IMR-90 (cell line): Measurements from ENCODE around the gene MDM2. TPM values are rescaled to one million over a fixed set of nuclear protein-coding genes. Genes with fewer than 3 reads are reported as not detected.

ENCODE experiments used
- ATAC-seq: fragments of 200-7000 bp; cut with Tn5 transposase; 2 replicates; pipeline ENCODE4 v1.9.1; 2020; ENCODE audit warnings: low read depth, mild to moderate bottlenecking, moderate library complexity
- BruUV-seq: library from RNA; stranded (reverse); fragments of 400-500 nt; replicated peaks from 2 replicates; lab custom pipeline; 2021; lab: Mats Ljungman, UMichigan
- CTCF ChIA-PET: fragments of 300-600 bp; formaldehyde crosslinking; extraction: SDS; loops from one replicate; lab custom pipeline; 2021; ENCODE audit warnings: antibody characterized with exemption; lab: Yijun Ruan, JAX
- POLR2A ChIA-PET: fragments of 300-600 bp; sonication (Branson Sonifier 250); formaldehyde crosslinking; loops from one replicate; lab custom pipeline; 2022; ENCODE audit warnings: antibody characterized with exemption; ENCODE audit not compliant: unreplicated experiment; lab: Charles Lee
- DNase-seq: peaks from one replicate; pipeline ENCODE4 v3.0.0; 2013
- H2AFZ ChIP-seq: replicated peaks from 2 replicates; pipeline ENCODE3; 2013; ENCODE audit warnings: low read length, mild to moderate bottlenecking; ENCODE audit not compliant: poor library complexity
- H2AK5ac ChIP-seq: 2 replicates; pipeline ENCODE4 v1.6.1; 2013; ENCODE audit warnings: low read depth, low read length, inconsistent platforms
- H2AK9ac ChIP-seq: replicated peaks from 2 replicates; pipeline ENCODE3; 2013; ENCODE audit warnings: mild to moderate bottlenecking, low read depth, low read length, moderate library complexity; ENCODE audit not compliant: poor library complexity
- H2BK120ac ChIP-seq: 2 replicates; pipeline ENCODE4 v1.6.1; 2013; ENCODE audit warnings: low read depth, low read length, inconsistent platforms
- H2BK15ac ChIP-seq: 3 replicates; pipeline ENCODE4 v1.6.1; 2013; ENCODE audit warnings: low read depth, low read length, inconsistent platforms
- H2BK20ac ChIP-seq: 2 replicates; pipeline ENCODE4 v1.6.1; 2013; ENCODE audit warnings: low read depth, mild to moderate bottlenecking, inconsistent platforms, low read length, moderate library complexity
- H2BK5ac ChIP-seq: 2 replicates; pipeline ENCODE4 v1.6.1; 2013; ENCODE audit warnings: mild to moderate bottlenecking, low read depth, low read length, inconsistent platforms; ENCODE audit not compliant: poor library complexity, severe bottlenecking
- H3K14ac ChIP-seq: replicated peaks from 2 replicates; pipeline ENCODE4 v1.6.1; 2013; ENCODE audit warnings: low read depth, low read length, inconsistent platforms
- H3K18ac ChIP-seq: 2 replicates; pipeline ENCODE4 v1.6.1; 2013; ENCODE audit warnings: low read depth, low read length, control low read depth
- H3K23ac ChIP-seq: 2 replicates; pipeline ENCODE4 v1.6.1; 2013; ENCODE audit warnings: low read depth, low read length, inconsistent platforms
- H3K27ac ChIP-seq: 2 replicates; pipeline ENCODE4 v1.5.1; 2013; ENCODE audit warnings: mild to moderate bottlenecking, control low read depth, low read length; ENCODE audit not compliant: insufficient read depth
- H3K27me3 ChIP-seq: 2 replicates; pipeline ENCODE4 v1.6.1; 2013; ENCODE audit warnings: low read length; ENCODE audit not compliant: control insufficient read depth, insufficient read depth
- H3K36me3 ChIP-seq: 2 replicates; pipeline ENCODE4 v1.6.1; 2013; ENCODE audit warnings: low read length, mixed read lengths; ENCODE audit not compliant: control insufficient read depth, insufficient read depth
- H3K4ac ChIP-seq: 2 replicates; pipeline ENCODE4 v1.6.1; 2013; ENCODE audit warnings: low read depth, low read length, inconsistent platforms
- H3K4me1 ChIP-seq: 2 replicates; pipeline ENCODE4 v1.6.1; 2013; ENCODE audit warnings: low read length, mixed read lengths; ENCODE audit not compliant: control insufficient read depth, insufficient read depth
- H3K4me2 ChIP-seq: 2 replicates; pipeline ENCODE4 v1.6.1; 2013; ENCODE audit warnings: low read depth, mild to moderate bottlenecking, control low read depth, low read length, moderate library complexity
- H3K4me3 ChIP-seq: 2 replicates; pipeline ENCODE4 v1.5.1; 2013; ENCODE audit warnings: low read depth, mild to moderate bottlenecking, control low read depth, low read length, moderate library complexity; ENCODE audit not compliant: insufficient read depth
- H3K56ac ChIP-seq: 2 replicates; pipeline ENCODE4 v1.6.1; 2013; ENCODE audit warnings: low read length, inconsistent platforms; ENCODE audit not compliant: insufficient read depth; ENCODE audit errors: extremely low read depth
- H3K79me1 ChIP-seq, 2 experiments: 2 replicates each; pipeline ENCODE4 v1.6.1; 2013; ENCODE audit warnings: low read length in 2 of 2, inconsistent platforms in 1 of 2, low read depth in 1 of 2
- H3K9ac ChIP-seq: 2 replicates; pipeline ENCODE4 v1.6.1; 2013; ENCODE audit warnings: low read depth, low read length, control low read depth
- H3K9me1 ChIP-seq: 2 replicates; pipeline ENCODE4 v1.6.1; 2013; ENCODE audit warnings: low read length, inconsistent platforms; ENCODE audit not compliant: insufficient read depth
- H3K9me3 ChIP-seq: 2 replicates; pipeline ENCODE4 v1.6.1; 2013; ENCODE audit warnings: low read length; ENCODE audit not compliant: control insufficient read depth, insufficient read depth
- H4K20me1 ChIP-seq: 2 replicates; pipeline ENCODE4 v1.6.1; 2013; ENCODE audit warnings: low read length, inconsistent platforms; ENCODE audit not compliant: insufficient read depth
- H4K5ac ChIP-seq: 2 replicates; pipeline ENCODE4 v1.6.1; 2013; ENCODE audit warnings: mild to moderate bottlenecking, low read depth, low read length, control low read depth
- H4K8ac ChIP-seq, 2 experiments: 2 replicates each; pipeline ENCODE4 v1.6.1; 2013; ENCODE audit warnings: low read depth in 2 of 2, low read length in 2 of 2, control low read depth in 1 of 2, inconsistent platforms in 1 of 2
- H4K91ac ChIP-seq: 2 replicates; pipeline ENCODE4 v1.6.1; 2013; ENCODE audit warnings: low read depth, low read length, inconsistent platforms; ENCODE audit not compliant: insufficient read depth
- BHLHE40 ChIP-seq: fragments of 150-350 bp; IDR thresholded peaks from 2 replicates; pipeline ENCODE4 v1.6.1; 2016; ENCODE audit warnings: mild to moderate bottlenecking, low read depth, low read length
- CHD1 ChIP-seq: IDR thresholded peaks from 2 replicates; pipeline ENCODE4 v1.6.1; 2012; ENCODE audit warnings: low read depth, low read length, improper control_type of control experiment
- FOS ChIP-seq: fragments of 150-350 bp; IDR thresholded peaks from 2 replicates; pipeline ENCODE4 v1.6.1; 2016; ENCODE audit warnings: low read depth, low read length
- MAFK ChIP-seq: IDR thresholded peaks from 2 replicates; pipeline ENCODE4 v1.6.1; 2012; ENCODE audit warnings: low read depth, low read length, improper control_type of control experiment
- MAZ ChIP-seq: IDR thresholded peaks from 2 replicates; pipeline ENCODE4 v1.6.1; 2012; ENCODE audit warnings: low read depth, mild to moderate bottlenecking, low read length, improper control_type of control experiment, moderate library complexity, borderline replicate concordance
- MXI1 ChIP-seq: IDR thresholded peaks from 2 replicates; pipeline ENCODE4 v1.6.1; 2012; ENCODE audit warnings: low read depth, mild to moderate bottlenecking, low read length, moderate library complexity, borderline replicate concordance
- NFE2L2 ChIP-seq: fragments of 150-350 bp; IDR thresholded peaks from 2 replicates; pipeline ENCODE4 v1.6.1; 2016; ENCODE audit warnings: low read depth, mild to moderate bottlenecking, low read length
- POLR2A ChIP-seq: IDR thresholded peaks from 2 replicates; pipeline ENCODE4 v1.6.1; 2012; ENCODE audit warnings: mild to moderate bottlenecking, low read depth, low read length
- RAD21 ChIP-seq: IDR thresholded peaks from 2 replicates; pipeline ENCODE4 v1.6.1; 2012; ENCODE audit warnings: low read length, improper control_type of control experiment
- RCOR1 ChIP-seq: IDR thresholded peaks from 2 replicates; pipeline ENCODE4 v1.6.1; 2012; ENCODE audit warnings: mild to moderate bottlenecking, low read length, improper control_type of control experiment; ENCODE audit not compliant: insufficient replicate concordance
- RFX5 ChIP-seq: IDR thresholded peaks from 2 replicates; pipeline ENCODE4 v1.8.0; 2012; ENCODE audit warnings: low read depth, mild to moderate bottlenecking, low read length, moderate library complexity
- SMC3 ChIP-seq: fragments of 150-350 bp; IDR thresholded peaks from 2 replicates; pipeline ENCODE4 v1.6.1; 2016; ENCODE audit warnings: low read depth, mild to moderate bottlenecking, antibody characterized with exemption, low read length, moderate library complexity
- WGBS, 2 experiments: methylation state at CpG; one replicate each; pipeline versions ENCODE4 v1.1.5 to v1.1.7; 2013; ENCODE audit warnings: missing lambda C conversion rate in 2 of 2; ENCODE audit not compliant: insufficient read length in 1 of 2; ENCODE audit errors: extremely low coverage in 2 of 2; 5-methylcytosine and 5-hydroxymethylcytosine counted together
- dilution Hi-C: fragments of 300-500 bp; cut with HindIII; formaldehyde crosslinking; loops from one replicate; pipeline ENCODE4 v1.14.3; 2018; ENCODE audit warnings: low sequenced_read_pairs; ENCODE audit not compliant: unreplicated experiment
- in situ Hi-C: fragments of 300-500 bp; cut with MboI; formaldehyde crosslinking; loops from 3 replicates; pipeline ENCODE4 v1.14.3; 2019; ENCODE audit warnings: low sequenced_read_pairs, inconsistent platforms, mixed read lengths
- intact Hi-C: fragments of 100-400 bp; cut with micrococcal nuclease; formaldehyde crosslinking; loops from 2 replicates; pipeline ENCODE4 v1.10.0; 2022
- polyA plus RNA-seq, 3 experiments: library from polyadenylated mRNA; depleted of rRNA; stranded (reverse); fragments of >200 nt; gene quantifications; 2 replicates each; pipeline ENCODE4 v1.2.3, GENCODE V29; 2012; ENCODE audit warnings: low replicate concordance in 1 of 3
- total RNA-seq: library from RNA; depleted of rRNA; stranded (reverse); fragments of >200 nt; gene quantifications from 2 replicates; pipeline ENCODE4 v1.2.3, GENCODE V29; 2012
- TF ChIP-seq, protein P1 (sequence below): fragments of 150-350 bp; IDR thresholded peaks from 2 replicates; pipeline ENCODE4 v1.6.1; 2017; ENCODE audit warnings: mild to moderate bottlenecking, antibody characterized with exemption, low read length, low read depth
- TF ChIP-seq, protein P2 (sequence below): fragments of 150-350 bp; IDR thresholded peaks from 2 replicates; pipeline ENCODE4 v1.6.1; 2016; ENCODE audit warnings: low read depth, mild to moderate bottlenecking, low read length, moderate library complexity, borderline replicate concordance
- TF ChIP-seq, protein P3 (sequence below): conservative IDR thresholded peaks from 2 replicates; pipeline ENCODE4 v1.5.1; 2012; ENCODE audit warnings: mild to moderate bottlenecking, low read depth, low read length, improper control_type of control experiment

MDM2 gene
- total and polyA plus RNA-seq, 2 of the 4 experiments (the other 2 are of a cell fraction) = 21.9 to 196 TPM

DNA sequence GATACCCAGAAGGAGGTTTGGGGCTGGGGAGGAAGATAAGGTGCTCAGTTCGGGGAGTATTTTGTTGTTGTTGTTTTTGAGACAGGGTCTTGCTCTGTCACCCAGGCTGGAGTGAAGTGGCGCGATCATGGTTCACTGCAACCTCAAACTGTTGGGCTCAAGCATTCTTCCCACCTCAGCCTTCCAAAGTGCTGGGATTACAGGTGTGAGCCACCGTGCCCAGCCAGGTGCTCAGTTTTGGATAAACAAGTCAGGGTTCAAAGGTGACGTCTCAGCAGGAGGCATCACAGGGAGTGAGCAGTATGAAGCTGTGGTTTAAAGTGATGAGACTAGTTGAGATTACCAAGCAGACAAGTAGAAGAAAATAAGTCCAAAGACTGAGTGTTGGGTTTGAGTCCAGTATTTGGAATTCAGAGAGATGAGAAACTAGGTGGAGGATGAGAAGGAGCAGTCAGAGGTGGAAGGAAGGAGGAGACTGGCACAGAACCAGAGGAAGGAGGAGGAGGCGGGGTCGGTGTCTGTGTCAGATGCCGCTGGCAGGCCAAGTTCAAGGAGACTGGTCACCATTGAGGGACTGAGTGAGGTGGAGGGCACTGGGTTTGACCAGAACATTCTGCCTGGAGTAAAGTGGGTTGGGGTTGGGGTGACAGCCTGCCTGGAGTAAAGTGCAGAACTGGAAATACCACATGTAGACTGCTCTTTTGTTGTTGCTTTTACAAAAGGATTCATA is 45.9 kb upstream of the MDM2 start:
- Histone ChIP-seq H3K36me3 (peaks cover 11% of the 10 kb centered on the region), H2BK15ac (no peak overlapping the region), H3K9ac (no peak overlapping the region), H2AFZ (no peak overlapping the region), H3K56ac (no peak overlapping the region), H3K23ac (no peak overlapping the region), H2AK9ac (no peak overlapping the region), H4K91ac (no peak overlapping the region), H2AK5ac (no peak overlapping the region), H3K27me3 (no peaks in the 10 kb centered on the region), H2BK120ac (no peak overlapping the region), H3K9me1 (0 out of 2 replicates have a peak, but pooled peaks cover 3% of the 10 kb centered on the region), H3K9me3 (no peaks in the 10 kb centered on the region), H3K4ac (no peak overlapping the region), H3K4me3 (no peak overlapping the region), H3K18ac (no peak overlapping the region), H3K14ac (no peak overlapping the region), H3K27ac (no peak overlapping the region), H4K5ac (no peak overlapping the region), H4K20me1 (no peaks in the 10 kb centered on the region), H3K79me1 (no peaks in the 10 kb centered on the region; a peak in 1 of 4 replicates), H2BK5ac (no peak overlapping the region), H2BK20ac (no peak overlapping the region), H4K8ac (no peak overlapping the region), H3K4me1 (no peaks in the 10 kb centered on the region), H3K4me2 (no peak overlapping the region)
- no peak for DNase-seq
- ATAC-seq = no peak
- dilution Hi-C loops = no loop called here
- intact Hi-C loops = no loop called here
- CTCF ChIA-PET = interaction anchor here (0.7 kb wide), 1 partner anchor 45 kb away, joined by 3 read pairs; no protein-coding TSS in a partner anchor
- 93% methylated on average over 3 of the region's 8 CpGs; no CpG with 5 or more reads in 1 of the 2 experiments for WGBS, 2 experiments
- in situ Hi-C loops = no loop called here
- POLR2A ChIA-PET = no interaction called here
- BruUV-seq = no TSS peak
- no peak for TF ChIP-seq MXI1
- no peak for TF ChIP-seq MAFK
- no peak for TF ChIP-seq FOS
- no peak for TF ChIP-seq SMC3
- TF ChIP-seq, protein P1, sequence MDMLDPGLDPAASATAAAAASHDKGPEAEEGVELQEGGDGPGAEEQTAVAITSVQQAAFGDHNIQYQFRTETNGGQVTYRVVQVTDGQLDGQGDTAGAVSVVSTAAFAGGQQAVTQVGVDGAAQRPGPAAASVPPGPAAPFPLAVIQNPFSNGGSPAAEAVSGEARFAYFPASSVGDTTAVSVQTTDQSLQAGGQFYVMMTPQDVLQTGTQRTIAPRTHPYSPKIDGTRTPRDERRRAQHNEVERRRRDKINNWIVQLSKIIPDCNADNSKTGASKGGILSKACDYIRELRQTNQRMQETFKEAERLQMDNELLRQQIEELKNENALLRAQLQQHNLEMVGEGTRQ = no peak
- TF ChIP-seq RAD21 = no peak
- TF ChIP-seq, protein P2, sequence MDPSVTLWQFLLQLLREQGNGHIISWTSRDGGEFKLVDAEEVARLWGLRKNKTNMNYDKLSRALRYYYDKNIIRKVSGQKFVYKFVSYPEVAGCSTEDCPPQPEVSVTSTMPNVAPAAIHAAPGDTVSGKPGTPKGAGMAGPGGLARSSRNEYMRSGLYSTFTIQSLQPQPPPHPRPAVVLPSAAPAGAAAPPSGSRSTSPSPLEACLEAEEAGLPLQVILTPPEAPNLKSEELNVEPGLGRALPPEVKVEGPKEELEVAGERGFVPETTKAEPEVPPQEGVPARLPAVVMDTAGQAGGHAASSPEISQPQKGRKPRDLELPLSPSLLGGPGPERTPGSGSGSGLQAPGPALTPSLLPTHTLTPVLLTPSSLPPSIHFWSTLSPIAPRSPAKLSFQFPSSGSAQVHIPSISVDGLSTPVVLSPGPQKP = no peak
- no peak for TF ChIP-seq CHD1
- no peak for TF ChIP-seq RFX5
- no peak for TF ChIP-seq BHLHE40
- no peak for TF ChIP-seq POLR2A
- TF ChIP-seq, protein P3, sequence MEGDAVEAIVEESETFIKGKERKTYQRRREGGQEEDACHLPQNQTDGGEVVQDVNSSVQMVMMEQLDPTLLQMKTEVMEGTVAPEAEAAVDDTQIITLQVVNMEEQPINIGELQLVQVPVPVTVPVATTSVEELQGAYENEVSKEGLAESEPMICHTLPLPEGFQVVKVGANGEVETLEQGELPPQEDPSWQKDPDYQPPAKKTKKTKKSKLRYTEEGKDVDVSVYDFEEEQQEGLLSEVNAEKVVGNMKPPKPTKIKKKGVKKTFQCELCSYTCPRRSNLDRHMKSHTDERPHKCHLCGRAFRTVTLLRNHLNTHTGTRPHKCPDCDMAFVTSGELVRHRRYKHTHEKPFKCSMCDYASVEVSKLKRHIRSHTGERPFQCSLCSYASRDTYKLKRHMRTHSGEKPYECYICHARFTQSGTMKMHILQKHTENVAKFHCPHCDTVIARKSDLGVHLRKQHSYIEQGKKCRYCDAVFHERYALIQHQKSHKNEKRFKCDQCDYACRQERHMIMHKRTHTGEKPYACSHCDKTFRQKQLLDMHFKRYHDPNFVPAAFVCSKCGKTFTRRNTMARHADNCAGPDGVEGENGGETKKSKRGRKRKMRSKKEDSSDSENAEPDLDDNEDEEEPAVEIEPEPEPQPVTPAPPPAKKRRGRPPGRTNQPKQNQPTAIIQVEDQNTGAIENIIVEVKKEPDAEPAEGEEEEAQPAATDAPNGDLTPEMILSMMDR = no peak
- TF ChIP-seq MAZ = no peak
- no peak for TF ChIP-seq NFE2L2
- TF ChIP-seq RCOR1 = no peak
